NCI-H345 (cell line): Measurements from ENCODE around the gene PACSIN2.
"Not testable (repeated sequence)": the region's sequence is repeated elsewhere in the genome, so short reads cannot be mapped to it uniquely, and the experiment has no call there.

Source experiments
- DNase-seq: peaks from one replicate; lab custom pipeline; 2025; lab: John Stamatoyannopoulos, UW

PACSIN2 gene

GRCh38 chr22:43014869-43015676 is at the start of gene PACSIN2:
PACSIN2 (minus strand) TSS chr22:43015149; CDS start chr22:42912080, 103,069 bp downstream.
- DNase-seq = peak; percentile 96

- no peak for DNase-seq
Observed at GRCh38 chr22:43060183-43060582, 45.2 kb upstream of the PACSIN2 start.

- no peak for DNase-seq
Observed at GRCh38 chr22:43057641-43058040, 42.7 kb upstream of the PACSIN2 start.

- no peak for DNase-seq
Observed at GRCh38 chr22:43053176-43053575, 38.2 kb upstream of the PACSIN2 start.

- DNase-seq = no peak
Observed at GRCh38 chr22:43050995-43051394, 36.0 kb upstream of the PACSIN2 start.

- DNase-seq = no peak
Observed at GRCh38 chr22:43047605-43048004, 32.7 kb upstream of the PACSIN2 start.

GRCh38 chr22:43044290-43044712 is 29.4 kb upstream of the PACSIN2 start:
- DNase-seq = peak; percentile 20

GRCh38 chr22:43042101-43042780 is 27.3 kb upstream of the PACSIN2 start:
- DNase-seq = peak; percentile 82

GRCh38 chr22:43039800-43040199 is 24.9 kb upstream of the PACSIN2 start:
- peak; percentile 37 for DNase-seq

- DNase-seq = no peak
Observed at GRCh38 chr22:43038325-43038724, 23.4 kb upstream of the PACSIN2 start.

GRCh38 chr22:43036282-43036829 is 21.4 kb upstream of the PACSIN2 start:
- DNase-seq = no peak

GRCh38 chr22:43035250-43035649 is 20.3 kb upstream of the PACSIN2 start:
- no peak for DNase-seq

GRCh38 chr22:43031617-43032016 is 16.7 kb upstream of the PACSIN2 start:
- DNase-seq = no peak

- DNase-seq = no peak
Observed at GRCh38 chr22:43018615-43019014, 3.7 kb upstream of the PACSIN2 start.

GRCh38 chr22:43017525-43018460 is 2.8 kb upstream of the PACSIN2 start:
- no peak for DNase-seq

- not testable (repeated sequence) for DNase-seq
Observed at GRCh38 chr22:43016150-43016549, 1.2 kb upstream of the PACSIN2 start.

GRCh38 chr22:43015677-43016042 is 711 bp upstream of the PACSIN2 start:
- DNase-seq = no peak

- DNase-seq = peak; percentile 17
Observed at GRCh38 chr22:43014316-43014868, 557 bp downstream of the PACSIN2 start.

GRCh38 chr22:43013355-43014315 is 1.3 kb downstream of the PACSIN2 start:
- DNase-seq = no peak

- no peak for DNase-seq
Observed at GRCh38 chr22:43012390-43012789, 2.6 kb downstream of the PACSIN2 start.
